COLO668 (cell line): ENCODE data around the gene ASCC1.

Source experiments
- DNase-seq: peaks from one replicate; lab custom pipeline; 2025; ENCODE audit not compliant: unreplicated experiment; lab: John Stamatoyannopoulos, UW

ASCC1 gene

GRCh38 chr10:72105098-72105475 is 111.0 kb downstream of the ASCC1 start:
- DNase-seq: no peak

DNA sequence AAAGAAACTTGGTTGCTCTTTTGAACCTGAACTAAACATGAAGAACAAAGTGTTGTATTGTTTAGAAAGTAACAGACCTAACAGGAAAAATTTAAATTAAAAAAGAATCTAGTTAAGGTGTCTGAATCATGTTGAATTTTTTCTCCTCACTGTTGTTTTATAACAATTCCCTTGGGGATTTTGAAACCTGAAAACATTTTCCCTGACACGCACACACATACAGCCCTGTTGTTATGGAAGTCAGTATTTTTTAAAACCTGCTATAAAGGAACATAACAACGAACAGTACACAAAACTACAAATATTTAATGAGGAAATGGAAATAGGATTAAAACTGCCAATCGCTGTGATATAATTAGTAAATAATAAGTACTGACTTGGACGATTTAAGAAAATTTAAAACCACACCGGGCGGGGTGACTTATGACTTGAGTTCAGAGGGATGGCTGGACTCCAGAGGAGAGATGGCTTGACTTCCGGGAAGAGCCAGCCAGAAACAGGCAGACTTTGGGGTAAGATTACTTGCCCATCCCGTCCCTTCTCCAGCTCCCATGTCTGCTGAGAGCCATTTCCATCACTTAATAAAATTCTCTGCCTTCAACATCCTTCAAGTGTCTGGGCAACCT is 111.5 kb downstream of the ASCC1 start:
- DNase-seq: no peak

DNA sequence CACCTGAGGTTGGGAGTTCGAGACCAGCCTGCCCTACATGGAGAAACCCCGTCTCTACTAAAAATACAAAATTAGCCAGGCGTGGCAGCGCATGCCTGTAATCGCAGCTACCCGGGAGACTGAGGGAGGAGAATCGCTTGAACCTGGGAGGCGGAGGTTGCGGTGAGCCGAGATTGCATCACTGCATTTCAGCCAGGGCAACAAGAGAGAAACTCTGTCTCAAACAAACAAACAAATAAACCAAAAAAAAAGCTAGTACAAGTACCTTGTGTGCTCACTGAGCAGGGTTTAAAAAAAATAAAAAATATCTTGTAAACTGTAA is 116.5 kb downstream of the ASCC1 start:
- DNase-seq: no peak

DNA sequence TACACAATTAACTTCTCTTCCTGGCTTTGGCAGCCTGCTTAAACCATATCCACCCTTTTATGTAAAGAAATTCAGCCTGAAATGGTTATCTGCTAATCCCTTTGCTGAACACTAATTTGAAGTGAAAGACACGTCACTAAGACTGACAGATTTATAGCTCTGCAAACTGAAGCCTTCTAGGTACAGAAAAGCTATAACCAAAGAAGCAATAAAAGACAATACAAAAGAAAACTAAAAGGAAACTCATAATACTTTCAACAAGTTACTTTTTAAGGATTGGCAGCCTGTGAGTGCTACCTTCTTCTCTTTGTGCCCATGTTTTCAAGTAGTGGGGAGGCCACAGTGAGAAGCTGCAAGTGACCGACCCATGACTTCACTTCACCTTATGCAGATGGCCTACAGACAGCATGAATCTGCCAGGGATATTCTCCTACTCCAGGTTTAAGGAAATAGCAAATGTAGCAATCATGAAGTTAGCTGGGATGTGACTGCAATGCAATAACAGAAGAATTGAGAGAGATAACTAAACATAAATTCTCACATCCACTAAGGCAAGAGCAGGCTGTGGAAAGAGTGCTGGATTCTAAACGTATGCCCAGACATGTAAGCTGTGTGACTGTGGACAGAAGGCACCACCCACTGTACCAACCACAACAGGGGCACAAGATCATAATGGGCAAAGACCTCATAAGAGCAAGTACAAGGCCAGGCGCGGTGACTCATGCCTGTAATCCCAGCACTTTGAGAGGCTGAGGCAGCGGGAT is 117.1 kb downstream of the ASCC1 start:
- DNase-seq: no peak

GRCh38 chr10:72098301-72098835 is 117.7 kb downstream of the ASCC1 start:
- no peak for DNase-seq

- DNase-seq: no peak
Measured at GRCh38 chr10:72097448-72098300, 118.4 kb downstream of the ASCC1 start.

DNA sequence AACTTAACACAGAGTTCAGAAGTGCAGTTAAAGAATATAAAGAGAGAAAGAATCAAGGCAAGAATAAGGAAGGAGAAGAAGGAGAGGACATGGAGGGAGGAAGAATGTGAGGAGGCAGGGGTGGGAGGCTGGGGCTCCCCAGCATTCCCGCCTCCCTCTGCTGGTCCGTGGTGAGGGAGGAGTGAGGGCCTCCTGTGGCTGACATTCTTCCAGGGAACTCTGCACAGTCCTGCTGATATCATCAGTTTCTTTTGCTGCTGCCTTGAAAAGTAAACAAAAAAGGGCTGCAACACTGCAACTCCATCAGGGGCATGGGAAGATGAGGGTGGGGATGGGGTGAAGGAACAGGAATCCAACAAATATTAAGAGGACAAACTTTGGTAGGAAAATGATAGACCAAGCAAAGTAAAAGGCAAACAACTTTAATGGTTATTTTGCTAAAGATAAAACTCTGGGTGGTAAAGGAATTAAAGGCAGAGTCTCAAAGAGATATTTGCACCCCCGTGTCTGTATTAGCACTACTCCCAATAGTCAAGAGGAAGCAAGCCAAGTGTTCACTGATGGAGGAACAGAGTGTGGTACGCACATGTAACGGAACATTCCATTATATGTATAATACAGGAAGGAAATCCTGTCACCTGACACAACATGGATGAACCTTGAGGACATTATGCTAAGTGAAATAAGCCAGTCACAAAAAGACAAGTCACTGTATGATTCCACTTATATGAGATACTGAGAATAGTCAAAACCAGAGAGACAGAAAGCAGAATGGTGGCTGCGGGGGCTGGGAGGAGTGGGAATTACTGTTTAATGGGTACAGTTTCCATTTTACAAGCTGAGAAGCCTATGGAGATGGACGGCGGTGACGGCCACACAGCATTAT is 119.7 kb downstream of the ASCC1 start:
- DNase-seq: no peak

GRCh38 chr10:72095195-72095594 is 120.9 kb downstream of the ASCC1 start:
- no peak for DNase-seq

DNA sequence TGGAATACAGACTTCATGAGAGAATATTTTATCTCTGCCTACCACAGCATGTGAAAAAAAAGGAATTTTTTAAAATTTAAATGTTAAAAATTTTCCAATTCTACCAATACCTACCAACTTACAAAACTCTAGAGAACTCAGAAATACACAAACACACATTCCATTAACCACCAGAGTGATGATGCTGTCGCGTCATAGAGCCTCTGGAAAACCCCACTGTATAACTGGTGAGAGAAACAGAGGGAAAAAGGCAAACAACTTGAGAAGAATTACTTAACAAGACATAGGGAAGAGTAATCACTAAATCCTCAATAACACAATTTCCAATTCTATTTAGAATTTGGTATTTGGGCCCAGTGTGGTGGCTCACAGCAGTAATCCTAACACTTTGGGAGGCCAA is 121.5 kb downstream of the ASCC1 start:
- DNase-seq: no peak

- DNase-seq: no peak
Measured at GRCh38 chr10:72093450-72093849, 122.6 kb downstream of the ASCC1 start.

- no peak for DNase-seq
Measured at GRCh38 chr10:72092987-72093386, 123.1 kb downstream of the ASCC1 start.

DNA sequence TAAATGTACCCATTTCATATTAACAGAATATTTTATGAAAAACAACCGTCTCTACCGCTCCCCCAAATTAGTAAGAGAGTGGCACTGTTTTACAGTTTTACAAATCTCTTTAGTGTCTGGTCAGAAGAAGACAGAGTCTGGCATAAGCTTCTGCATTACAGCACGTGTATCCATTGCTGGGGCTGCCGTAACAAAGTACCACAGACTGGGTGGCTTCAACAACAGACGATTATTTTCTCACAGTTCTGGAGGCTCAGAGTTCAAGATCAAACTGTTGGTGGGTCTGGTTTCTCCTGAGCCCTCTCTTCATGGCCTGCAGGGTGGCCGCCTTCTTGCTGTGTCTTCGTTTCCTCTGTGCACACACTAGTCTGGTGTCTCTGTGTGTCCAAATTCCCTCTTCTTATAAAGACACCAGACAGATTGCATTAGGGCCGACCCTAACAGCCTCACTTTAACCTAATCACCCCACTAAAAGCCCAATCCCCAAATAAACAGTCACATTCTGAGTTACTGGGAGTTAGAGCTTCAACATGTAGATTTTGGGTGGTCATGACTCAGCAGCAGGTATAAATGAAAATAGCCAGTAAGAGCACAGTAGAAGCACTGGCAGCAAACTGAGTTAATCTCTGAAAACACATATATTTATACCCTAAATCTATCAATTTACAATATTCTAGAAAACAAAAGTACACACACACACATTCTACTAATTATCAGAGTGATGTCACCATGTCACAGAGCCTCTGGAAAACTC is 123.7 kb downstream of the ASCC1 start:
- DNase-seq: no peak

- no peak for DNase-seq
Measured at GRCh38 chr10:72090326-72090725, 125.8 kb downstream of the ASCC1 start.

- no peak for DNase-seq
Measured at GRCh38 chr10:72089618-72090017, 126.5 kb downstream of the ASCC1 start.

- DNase-seq: peak; percentile 8
Measured at GRCh38 chr10:72088889-72089575, 127.0 kb downstream of the ASCC1 start.

DNA sequence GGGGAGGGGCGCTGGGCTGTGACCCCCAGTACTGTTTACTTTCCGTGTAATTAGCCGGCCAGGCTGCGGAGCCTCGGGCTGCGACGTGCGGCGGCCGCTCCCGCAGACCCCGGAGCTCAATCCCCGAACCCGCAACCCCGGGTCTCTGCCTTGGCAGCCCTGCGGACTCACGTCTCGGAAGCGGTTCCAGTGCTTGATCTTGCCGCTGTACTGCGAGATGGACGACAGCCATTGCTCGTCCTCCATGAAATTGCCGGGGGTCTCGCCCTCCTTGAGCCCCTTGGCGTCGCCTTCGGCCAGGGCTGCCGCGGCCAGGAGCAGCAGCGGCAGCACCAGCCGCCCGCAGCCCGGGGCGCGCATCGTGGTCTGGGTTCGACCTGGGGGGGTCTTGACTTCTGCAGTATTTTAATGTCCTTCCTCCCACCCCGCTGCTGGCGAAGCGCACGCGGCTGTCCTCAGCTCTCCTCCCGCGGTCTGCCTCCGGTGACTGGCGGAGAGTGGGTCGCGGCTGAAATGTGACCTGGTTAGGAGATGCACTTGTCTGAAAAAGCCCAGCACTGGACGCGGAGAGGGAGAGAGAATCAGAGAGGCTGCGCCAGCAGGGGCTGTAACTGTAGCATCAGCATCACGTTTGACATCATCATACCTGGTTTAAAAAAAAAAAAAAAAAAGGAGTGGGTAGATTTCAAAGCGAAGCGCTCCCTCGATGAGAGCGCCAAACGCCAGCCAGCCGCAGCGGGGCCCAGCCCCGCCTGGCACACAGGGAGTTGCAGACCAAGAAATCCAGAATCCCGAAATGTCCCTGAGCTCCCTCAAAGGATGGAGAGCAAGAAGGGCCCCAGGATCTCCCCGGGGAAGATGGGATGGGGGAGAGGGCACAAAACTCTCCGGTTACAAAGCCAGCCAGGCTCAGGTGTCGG is 127.8 kb downstream of the ASCC1 start, which contains the start of gene SPOCK2:
Gene SPOCK2 (minus strand): TSS at position 583 of the 920 bp plus-strand sequence. CDS start 223 bp downstream, at position 360.
- peak; percentile 4 for DNase-seq

DNA sequence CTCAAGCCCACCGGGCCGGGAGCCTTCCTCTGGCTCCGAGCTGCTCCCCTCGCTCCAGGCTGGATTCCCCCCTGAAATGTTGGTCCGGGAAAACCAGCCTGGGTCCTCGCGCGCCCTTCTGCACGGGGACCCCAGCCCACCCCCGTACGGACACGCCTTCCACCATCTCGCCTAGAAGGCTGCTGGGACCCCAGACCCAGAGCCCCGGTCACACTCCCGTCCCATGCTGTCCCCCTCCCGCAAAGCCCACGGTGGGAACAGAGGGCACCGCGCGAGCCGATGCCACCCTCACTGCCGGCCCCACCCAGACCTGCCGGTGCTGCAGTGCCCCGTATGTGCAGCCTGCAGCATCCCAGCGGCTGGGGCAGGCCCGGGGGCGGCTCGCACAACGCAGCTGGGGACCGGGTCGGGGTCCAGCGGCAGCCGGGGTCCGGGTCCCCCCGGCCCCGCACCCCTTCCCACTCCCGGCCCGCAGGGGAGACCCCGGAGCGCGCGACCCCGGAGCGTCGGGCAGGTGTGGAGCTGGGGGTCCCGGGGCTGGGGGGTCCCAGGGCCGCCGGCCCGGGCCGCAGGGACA is 128.6 kb downstream of the ASCC1 start:
- DNase-seq: no peak
